GM19023 (cell line): ENCODE data around the gene PPP2R5B.
A peak's percentile ranks its signal among the peaks of the same experiment; 100 is the strongest.

Source experiments
- ATAC-seq: cut with Tn5 transposase; IDR thresholded peaks from one replicate; pipeline ENCODE4 v1.9.1; 2021; ENCODE audit warnings: mild to moderate bottlenecking, moderate library complexity; ENCODE audit not compliant: unreplicated experiment

The PPP2R5B gene

DNA sequence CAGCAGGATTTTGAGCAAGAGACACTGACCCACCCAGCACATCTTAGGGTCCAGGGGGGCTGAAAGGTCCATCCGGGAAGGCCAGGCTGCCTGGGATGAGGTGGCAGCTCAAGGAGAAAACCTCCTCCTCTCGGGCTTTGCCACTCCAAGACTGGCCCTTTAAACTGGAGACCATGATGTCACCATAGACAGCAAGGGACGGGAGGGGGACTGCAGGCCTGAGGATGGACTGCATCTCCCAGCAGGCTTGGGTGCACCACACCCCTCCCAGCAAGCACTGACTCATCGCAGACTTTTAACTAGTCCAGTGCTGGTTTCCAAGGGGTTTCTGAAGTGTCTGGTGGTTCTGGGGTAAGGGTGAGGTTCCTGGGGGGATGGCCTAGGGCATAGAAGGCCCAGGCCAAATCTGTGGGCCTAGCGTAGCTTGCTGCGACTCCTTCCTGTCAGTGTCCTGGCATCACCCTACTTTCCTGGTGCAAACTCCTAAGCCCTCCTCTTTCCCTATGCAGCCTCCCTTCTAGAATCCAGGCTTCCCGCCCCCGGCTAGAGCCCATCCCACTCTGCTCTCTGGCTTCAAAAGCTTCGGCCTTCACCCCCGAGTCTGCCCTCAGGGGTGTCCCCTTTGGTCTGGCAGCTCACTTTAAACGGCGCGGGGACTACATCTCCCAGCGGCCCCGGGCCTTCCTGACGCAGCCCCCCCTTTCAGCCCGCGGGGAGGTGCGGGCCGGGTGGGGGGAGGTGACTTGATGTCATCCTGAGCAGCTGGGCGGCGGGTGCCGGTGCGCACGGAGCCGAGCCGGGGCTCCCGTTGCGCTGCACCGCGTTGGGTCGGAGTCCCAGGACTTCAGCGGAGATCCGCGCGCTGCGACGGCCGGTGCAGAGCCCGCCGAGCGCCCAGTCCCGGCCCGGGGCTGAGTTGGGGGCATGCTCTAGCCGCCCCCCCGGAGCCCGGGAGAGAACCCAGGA is at the start of gene PPP2R5B:
Gene PPP2R5B (plus strand): TSS at position 746 of the 966 bp plus-strand sequence. CDS start 1,046 bp downstream, outside the sequence.
- peak; percentile 91 for ATAC-seq

DNA sequence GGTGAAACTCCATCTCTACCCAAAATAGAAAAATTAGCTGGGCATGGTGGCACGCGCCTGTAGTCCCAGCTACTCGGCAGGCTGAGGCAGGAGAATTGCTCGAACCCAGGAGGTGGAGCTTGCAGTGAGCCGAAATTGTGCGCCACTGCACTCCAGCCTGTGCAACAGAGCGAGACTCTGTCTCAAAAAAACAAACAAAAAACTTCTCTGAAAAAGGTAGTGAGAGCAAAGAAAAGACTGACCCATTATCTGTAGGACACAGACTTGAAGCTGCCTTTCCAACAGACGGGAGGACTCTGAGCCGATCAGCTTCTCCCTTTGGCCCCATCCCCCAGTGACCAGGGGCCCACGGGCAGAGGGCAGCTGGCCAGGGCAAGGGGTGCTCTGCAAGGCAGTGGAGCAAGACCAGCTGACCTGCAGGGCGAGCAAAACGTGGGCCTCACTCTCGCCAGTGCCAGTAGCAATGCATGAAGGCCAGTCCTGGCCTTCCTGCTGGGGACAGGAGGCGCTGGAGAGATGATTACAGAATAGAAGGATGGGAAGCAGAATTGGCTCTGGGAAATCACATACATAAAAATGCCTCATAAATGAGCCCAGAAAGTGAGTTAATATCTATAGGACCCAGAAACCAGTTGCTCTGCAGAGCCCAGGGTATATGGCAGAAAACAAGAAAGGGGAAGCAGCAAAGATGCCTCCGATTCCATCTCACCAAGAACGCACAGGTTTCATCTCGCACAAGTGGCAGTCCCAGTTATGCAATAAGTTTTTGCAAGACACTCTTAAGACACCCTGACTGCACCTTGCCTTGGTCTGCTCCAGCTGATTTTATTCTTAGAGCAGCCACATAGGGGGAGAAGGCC is 48.9 kb upstream of the PPP2R5B start:
- ATAC-seq, result no peak

DNA sequence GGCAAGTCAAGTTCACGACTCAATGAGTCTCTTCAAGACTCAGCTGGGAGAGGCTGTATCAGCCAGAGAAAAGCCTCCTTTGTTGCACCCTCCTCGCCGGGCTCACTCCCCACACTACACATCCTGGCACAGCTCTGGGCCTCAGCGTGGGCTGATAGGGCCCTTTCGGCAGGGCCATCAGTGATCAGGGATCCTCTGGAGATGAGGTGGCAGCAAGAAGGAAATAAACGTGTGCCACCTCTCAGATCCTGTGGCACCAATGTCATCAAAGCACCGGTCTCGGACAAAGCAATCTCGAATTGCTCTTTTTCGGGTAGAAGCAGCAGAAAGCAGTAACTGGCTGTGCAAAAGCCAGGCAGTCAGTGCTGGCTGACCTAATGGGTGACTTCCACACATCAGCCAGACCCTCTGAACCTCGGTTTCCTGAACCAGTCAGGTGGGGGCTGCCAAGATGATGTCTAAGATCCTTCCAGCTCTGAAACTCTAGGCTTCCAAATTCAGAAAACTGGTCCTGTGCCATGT is 48.2 kb upstream of the PPP2R5B start:
- ATAC-seq, result no peak

DNA sequence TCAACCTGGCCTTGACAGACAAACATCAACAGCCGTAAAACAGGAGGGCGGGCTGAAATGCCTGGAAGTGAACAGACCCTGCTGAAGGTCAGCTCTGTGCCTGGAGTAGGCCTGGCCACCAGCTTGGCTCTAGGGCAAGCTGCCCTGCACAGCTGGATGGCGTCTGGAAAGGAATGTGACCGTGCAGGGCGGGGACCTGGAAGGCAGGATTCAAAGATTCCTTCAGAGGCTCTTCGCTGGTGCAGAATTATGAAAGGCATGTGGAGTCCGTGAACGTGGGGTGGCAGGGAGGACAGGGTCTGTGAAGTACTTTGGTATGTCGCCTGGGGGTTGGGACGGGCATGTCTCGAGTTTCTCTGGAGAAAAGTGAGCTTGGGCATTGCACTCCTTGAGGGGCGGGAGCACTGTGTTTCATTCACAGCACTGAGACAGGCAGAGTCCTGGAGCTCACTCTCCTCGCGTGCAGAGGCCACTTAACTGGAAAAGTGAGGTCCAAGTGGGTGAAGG is 47.6 kb upstream of the PPP2R5B start:
- ATAC-seq, result no peak

DNA sequence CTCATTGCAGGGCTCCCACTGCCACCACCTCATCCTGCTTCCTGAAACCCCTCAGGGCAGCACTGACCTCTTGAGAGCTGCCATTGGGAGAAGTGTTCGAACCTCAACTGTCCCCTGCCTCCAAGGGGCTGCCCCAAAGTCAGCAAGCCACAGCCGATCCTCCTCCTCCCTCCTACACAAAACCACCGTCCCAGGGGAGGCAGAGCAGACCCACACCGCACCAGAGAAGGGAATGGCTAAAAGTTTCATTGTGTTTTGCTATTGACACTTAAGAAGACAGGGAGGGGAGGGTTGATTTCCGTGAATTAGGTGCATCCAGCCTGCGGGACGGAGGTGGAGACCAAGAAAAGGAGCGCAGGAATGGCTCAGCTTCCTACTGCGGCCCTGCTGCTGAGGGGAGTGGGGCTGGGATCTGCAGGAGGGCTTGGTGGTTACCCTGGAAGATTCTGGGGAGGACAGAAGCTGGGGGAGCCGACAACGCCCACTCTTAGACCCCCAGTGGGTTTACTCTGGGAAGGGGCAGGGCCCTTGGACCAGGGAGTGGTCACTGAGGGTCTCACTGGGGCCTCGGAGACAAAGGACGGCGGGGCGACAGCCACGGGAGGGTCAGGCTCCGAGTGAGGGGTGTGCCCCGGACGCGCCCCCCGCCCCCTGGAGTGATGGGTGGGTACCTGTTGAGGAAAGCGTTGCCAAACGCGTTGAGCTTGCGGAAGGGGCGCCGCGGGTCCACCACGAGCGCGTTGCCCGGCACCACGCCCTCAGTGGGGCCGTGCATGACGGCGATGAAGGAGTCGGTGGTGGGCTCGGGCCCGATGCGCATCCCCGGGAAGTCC is 46.9 kb upstream of the PPP2R5B start:
- peak; percentile 11 for ATAC-seq

DNA sequence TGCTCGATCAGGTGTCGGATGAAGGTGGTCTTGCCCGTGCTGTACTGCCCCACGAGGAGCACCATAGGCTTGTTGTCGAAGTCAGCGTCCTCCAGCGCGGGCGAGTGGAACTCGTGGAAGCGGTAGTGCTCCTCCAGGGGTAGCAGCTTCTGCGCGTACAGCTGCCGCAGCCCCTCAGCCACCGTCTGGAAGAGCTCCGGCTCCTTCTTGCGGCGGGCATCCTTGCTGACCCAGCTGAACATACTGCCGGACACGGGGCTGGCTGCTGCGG is 46.3 kb upstream of the PPP2R5B start:
- no peak for ATAC-seq

DNA sequence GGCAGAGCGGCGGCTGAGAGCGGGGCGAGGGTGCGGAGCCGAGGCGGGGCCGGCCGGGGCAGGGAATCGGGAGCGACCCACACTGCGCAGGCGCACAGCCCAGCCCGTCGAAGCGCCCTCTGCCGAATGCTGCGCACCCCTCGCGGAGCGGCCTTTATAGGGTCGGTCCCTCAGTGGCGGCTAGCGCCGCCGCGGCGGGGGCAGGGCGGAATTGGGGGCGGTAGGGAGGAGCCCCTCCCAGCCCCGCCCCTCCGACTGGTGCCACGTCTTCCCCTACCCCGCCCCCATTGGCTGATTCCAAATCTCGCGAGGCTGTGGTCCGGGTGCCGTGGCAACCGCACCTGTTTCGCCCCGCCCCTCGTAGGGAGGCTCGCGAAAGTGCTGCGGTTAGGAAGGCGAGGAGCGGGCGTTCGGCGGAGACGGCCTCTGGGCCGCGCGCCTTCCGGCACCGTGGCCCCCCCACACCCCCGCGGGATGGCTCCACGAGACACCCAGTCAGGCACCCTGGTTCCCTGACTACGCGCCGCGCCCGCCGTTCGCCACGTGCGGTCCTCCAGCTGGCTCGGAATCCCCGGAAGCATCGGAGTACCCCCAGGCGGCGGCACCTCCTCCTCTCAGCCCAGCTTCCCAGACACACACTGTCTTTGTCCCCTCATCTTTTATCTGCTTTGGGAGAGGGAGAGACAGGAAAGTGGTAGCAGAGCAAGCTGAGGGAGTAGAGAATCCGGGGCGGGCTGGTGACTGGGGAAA is 45.8 kb upstream of the PPP2R5B start, which contains the start of gene EHD1:
Gene EHD1 (minus strand): TSS at position 128 of the 750 bp plus-strand sequence. CDS start 157 bp downstream, outside the sequence.
- ATAC-seq, result peak; percentile 69

DNA sequence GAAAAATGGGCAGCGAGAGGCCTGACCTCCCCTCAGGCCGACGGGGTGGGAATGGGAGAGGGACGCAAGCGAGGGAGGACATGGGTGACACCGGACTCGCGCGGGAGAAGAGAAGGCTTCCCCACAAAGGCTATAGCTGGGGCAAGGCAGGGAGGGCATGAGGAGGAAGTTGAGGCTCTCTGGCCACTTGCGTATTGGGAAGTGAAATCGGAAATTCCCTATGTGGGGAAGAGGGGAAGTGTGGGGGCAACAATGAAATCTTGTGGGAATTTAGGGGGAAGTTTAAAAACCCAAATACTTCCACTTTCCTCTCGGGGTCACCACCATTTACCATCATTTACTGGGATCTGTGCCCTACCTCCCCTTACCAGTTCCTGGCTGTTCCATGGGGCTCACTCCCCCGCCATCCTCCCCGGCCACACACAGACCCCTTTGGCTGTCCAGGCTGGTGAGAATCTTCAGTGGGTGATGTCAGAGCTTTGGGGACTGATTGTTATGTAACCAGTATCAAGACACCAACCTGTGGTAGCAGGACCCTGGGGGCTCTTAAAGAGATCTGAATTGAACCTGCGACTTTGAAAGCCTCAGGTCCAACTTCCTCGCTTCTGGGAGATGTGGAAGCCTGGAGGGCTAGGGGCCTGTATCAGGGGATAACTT is 45.1 kb upstream of the PPP2R5B start:
- ATAC-seq, result no peak

DNA sequence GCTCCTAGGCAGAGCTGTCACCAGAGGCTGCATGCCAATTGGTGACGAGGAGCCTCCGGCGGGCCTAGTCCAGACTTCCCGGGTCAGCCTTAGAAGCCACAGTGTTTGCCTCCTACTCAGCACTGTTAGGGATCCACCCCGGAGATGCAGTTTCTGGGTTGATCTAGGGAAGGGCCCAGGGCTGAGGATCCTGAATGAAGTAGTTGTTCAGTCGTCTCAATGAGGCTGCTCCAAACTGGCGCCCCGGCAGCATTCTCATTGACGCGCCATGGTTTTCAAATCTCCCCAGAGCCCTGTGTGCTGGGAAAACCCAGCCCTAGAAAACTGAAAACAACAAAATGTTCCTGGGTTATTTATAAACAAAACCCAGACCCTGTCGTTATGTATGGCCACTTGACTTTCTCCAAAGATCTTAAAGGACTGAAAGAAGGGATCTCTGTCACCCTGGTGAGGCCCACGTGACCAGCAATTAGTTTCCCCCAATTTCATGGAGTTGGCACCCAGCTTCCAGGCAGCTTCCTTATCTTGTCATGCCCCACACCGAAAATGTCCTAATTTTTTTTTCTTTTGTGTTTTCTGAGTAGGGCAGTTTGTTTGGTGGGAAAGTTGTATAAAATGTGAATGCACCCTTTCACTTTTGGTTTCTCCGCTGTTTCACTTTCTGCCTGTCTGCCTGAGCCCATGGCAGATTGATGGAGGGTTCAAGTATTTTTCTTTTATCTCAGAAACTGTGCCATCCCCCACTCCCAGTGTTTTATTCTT is 44.1 kb upstream of the PPP2R5B start:
- no peak for ATAC-seq

DNA sequence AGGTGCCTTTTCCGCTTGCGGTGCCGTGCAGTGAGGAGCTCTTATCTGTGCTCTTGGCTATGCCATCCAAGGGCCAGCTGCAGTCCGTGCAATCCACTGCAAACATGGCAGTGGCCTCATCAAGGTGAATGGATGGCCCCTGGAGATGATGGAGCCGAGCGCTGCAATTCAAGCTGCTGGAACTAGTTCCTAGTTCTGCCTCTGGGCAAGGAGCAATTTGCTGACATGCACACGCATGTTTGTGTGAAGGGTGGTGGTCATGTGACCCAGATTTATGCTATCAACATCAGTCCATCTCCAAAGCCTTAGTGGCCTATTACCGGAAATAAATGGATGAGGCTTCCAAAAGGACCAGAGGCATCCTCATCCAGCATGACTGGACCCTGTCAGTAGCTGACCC is 43.0 kb upstream of the PPP2R5B start:
- no peak for ATAC-seq

DNA sequence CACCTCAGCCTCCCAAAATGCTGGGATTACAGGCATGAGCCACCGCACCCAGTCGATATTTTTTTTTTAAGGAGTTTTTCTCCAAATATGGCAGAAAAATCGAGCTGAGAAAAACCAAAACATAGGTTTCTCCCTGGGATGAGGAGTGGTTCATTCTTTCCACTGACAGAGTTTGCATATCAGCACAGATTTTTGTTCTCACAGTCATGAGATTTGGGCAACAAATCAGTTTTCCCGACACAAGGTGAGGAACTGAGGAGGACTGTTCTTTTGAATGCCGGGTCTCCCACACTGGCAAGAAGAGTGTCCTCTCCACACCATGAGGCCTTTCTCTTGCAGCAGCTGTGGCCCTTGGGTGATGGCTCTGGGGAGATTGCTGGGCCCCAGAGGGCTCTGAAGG is 42.2 kb upstream of the PPP2R5B start:
- ATAC-seq, result no peak

DNA sequence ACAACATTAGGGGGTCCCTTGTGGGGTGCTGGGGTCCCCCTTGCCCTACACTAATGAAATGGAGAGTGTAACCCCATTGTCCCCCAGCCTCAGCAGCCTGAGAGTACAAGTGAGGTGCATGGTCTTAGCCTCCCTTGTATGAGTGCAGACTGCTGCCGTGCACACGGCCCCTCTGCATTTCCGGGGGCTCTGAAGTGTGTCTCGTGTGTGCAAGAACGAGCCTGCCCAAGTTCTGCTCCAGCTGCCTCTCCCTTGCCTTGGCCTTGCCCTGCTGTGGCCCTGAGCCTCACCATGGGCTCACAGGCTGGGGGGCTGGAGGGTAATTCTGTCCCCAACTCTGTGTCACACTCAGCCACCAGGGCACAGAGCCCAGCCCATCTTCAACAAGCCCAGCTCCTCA is 40.9 kb upstream of the PPP2R5B start:
- no peak for ATAC-seq

DNA sequence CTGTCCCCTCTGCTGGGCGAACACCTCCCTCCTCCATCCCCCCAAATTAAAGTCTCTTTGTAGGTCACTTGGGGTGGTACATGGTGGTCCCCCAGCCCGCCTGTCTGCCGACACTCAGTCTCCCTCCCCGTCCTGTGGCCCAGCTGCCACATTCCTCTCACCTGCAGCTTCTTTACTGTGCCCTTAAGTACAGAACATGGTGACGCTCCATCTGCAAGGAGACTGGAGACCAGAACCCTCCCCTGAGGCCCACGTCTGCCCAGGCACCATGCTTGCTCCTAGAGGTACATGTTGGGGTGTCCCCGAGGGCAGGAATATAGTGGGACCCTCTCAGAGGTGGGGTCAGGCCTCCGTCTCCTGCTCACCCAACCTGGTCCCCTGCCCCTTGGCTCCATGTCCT is 40.5 kb upstream of the PPP2R5B start:
- no peak for ATAC-seq

DNA sequence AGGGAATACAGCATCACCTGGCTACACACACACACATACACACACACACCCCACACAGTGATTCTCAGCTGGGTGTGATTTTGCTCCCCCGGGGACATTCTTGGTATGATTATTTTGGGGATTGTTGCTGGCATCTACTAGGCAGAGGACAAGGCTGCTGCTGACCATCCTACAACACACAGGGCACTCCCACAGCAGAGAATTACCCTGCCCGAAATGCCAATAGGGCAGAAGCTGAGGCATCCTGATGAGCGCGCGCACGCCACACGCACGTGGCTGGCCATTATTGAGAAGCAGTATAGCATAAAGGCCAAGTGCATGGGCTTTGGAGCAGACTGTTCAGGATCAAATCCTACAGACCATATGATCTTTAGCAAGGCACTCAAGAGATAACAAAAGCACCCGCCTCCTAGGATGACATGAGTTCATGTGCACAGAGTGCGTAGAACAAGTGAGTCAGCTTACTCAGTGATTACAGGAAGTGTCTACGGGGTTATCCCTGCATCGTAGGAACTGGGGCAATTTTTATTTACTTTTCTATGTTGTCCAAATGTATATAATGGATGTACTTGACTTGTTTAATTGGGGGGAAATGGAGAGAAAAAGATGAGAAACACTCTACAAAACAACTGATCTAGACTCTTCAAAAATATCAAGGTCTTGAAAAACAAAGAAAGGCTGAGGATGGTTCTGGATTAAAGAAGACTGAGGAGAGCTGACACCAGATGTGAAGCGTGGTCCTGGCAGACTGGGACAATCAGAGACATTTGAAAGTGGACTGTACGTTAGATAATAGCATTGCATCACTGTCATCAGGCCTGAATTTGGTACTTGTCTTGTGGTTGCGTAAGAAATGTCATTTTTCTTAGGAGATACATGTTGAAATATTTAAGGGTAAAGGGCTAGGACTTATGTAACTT is 38.9 kb upstream of the PPP2R5B start:
- no peak for ATAC-seq

DNA sequence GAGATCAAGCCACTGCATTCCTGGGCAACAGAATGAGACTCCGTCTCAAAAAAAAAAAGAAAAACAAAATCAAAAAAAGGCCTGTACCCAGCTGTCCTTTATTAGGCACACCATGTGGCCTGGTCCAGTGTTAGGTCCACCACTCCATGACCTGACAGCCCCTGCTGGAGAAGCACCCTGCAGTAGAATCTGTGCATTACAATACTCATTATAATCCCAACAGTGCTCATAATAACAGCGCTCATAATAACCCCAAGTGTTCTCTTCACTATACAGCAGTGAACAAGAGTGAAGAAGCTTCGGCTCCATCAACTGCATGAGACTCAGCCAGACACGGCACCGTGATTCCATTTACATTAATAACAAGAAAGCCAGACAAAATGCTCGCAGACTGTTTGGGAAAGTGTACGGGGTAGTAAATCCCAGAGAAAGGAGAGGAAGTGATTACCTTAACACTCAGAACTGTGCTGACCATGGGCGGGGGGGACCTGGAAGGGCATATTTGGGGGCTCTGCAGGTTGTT is 37.2 kb upstream of the PPP2R5B start:
- no peak for ATAC-seq

DNA sequence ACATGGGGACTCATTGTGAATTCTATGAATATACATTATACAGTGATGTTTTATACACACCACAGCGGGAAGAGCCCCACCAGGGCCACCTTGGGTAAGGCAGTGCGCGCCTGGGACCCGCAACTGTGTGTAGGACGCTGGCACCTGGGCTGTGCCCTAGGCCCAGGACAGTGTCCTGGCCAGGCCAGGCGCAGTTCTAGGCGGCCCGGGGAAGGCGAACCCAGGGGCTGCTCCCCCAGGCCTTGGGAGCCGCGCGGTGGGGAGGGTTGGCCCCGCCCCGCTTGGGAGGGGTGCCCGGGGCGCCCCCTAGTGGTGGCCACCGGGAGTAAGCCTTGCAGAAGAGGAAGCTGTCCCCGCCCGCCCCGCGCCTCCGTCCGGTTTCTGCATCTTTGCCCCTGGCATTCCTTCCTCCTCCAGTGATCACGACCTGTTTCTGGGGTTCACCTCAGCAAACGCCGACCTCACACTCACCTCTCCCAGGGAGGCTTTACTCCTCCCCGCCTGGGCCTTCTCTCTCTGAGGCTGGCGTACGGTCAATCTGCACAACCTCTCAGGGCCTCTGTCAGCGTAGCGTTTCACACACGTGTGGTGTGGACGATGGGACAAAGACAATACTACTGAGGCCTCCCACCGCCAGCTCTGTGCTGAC is 36.6 kb upstream of the PPP2R5B start:
- peak; percentile 88 for ATAC-seq

DNA sequence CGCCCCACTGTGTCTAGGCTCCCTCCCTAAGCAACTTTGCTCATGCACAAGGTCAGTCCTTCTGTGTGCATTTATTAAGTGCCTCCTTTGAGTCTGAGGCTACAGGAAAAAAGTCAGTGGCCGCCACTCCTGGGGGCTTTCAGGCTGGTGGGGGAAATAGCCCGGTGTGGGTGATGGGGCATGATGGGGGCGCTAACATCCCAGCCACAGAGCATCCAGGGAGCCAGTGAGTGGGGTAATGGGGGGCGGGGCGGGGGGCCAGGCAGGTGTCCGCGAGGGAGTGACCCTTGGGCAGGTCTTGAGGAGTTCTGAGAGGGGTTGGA is 36.1 kb upstream of the PPP2R5B start:
- no peak for ATAC-seq
